DMS53 treated with DMSO at 0.1 percent for 48 hours (cell line): ENCODE measurements around the gene RFC2.
A peak's percentile ranks its signal among the peaks of the same experiment; 100 is the strongest.
"Not testable (repeated sequence)": the region's sequence is repeated elsewhere in the genome, so short reads cannot be mapped to it uniquely, and the experiment has no call there.

Source experiments
- DNase-seq: peaks from one replicate; lab custom pipeline; 2025; ENCODE audit not compliant: unreplicated experiment; lab: John Stamatoyannopoulos, UW

RFC2 gene

GRCh38 chr7:74219416-74219815 lies 34.8 kb downstream of the RFC2 start:
- DNase-seq: no peak

GRCh38 chr7:74218343-74218698 lies 35.9 kb downstream of the RFC2 start:
- DNase-seq: no peak

- no peak for DNase-seq
Measured at GRCh38 chr7:74217455-74218342, 36.5 kb downstream of the RFC2 start.

GRCh38 chr7:74216361-74216761 lies 37.8 kb downstream of the RFC2 start:
- no peak for DNase-seq

- DNase-seq: no peak
Measured at GRCh38 chr7:74215921-74216320, 38.3 kb downstream of the RFC2 start.

GRCh38 chr7:74214816-74215630 lies 39.2 kb downstream of the RFC2 start:
- no peak for DNase-seq

GRCh38 chr7:74212661-74213060 lies 41.5 kb downstream of the RFC2 start:
- no peak for DNase-seq

- not testable (repeated sequence) for DNase-seq
Measured at GRCh38 chr7:74208241-74208640, 46.0 kb downstream of the RFC2 start.

GRCh38 chr7:74207586-74207985 lies 46.6 kb downstream of the RFC2 start:
- DNase-seq: no peak

GRCh38 chr7:74206589-74207120 lies 47.5 kb downstream of the RFC2 start:
- peak; percentile 90 for DNase-seq

- not testable (repeated sequence) for DNase-seq
Measured at GRCh38 chr7:74206052-74206451, 48.1 kb downstream of the RFC2 start.

GRCh38 chr7:74203956-74204618 lies 50.1 kb downstream of the RFC2 start:
- DNase-seq: no peak

- DNase-seq: peak; percentile 20
Measured at GRCh38 chr7:74202841-74203556, 51.2 kb downstream of the RFC2 start.

- DNase-seq: no peak
Measured at GRCh38 chr7:74199551-74200355, 54.4 kb downstream of the RFC2 start.

- DNase-seq: no peak
Measured at GRCh38 chr7:74197449-74198124, 56.6 kb downstream of the RFC2 start.

- not testable (repeated sequence) for DNase-seq
Measured at GRCh38 chr7:74195968-74196654, 58.1 kb downstream of the RFC2 start.

- not testable (repeated sequence) for DNase-seq
Measured at GRCh38 chr7:74195139-74195860, 58.9 kb downstream of the RFC2 start.

- DNase-seq: no peak
Measured at GRCh38 chr7:74194686-74195085, 59.5 kb downstream of the RFC2 start.
